HepG2 (cell line): Measurements from ENCODE around the gene PIGO. TPM values are rescaled to one million over a fixed set of nuclear protein-coding genes. Genes with fewer than 3 reads are reported as not detected.
A peak's percentile ranks its signal among the peaks of the same experiment; 100 is the strongest.

Experiments used
- ATF1 ChIP-seq: IDR thresholded peaks from 2 replicates; pipeline ENCODE4 v1.6.1; 2016; ENCODE audit warnings: mild to moderate bottlenecking, control low read depth
- CEBPG ChIP-seq: IDR thresholded peaks from 2 replicates; pipeline ENCODE4 v1.6.1; 2016
- ERF ChIP-seq: IDR thresholded peaks from 2 replicates; pipeline ENCODE4 v1.6.1; 2018; ENCODE audit warnings: missing biosample characterization, missing genetic modification reagents
- HNRNPH1 ChIP-seq: fragments of 200-400 bp; formaldehyde crosslinking; optimal IDR thresholded peaks from 2 replicates; pipeline ENCODE3; 2017; ENCODE audit warnings: mild to moderate bottlenecking, low read depth, low read length
- PAXIP1 ChIP-seq: sonication (generic); formaldehyde crosslinking; conservative IDR thresholded peaks from 2 replicates; pipeline ENCODE4 v1.4.0; 2020; ENCODE audit warnings: mild to moderate bottlenecking, missing genetic modification reagents, moderate library complexity
- ZKSCAN5 ChIP-seq: sonication (generic); formaldehyde crosslinking; IDR thresholded peaks from 2 replicates; pipeline ENCODE4 v1.5.1; 2020; ENCODE audit warnings: mild to moderate bottlenecking, missing genetic modification reagents
- ZNF333 ChIP-seq: sonication (generic); formaldehyde crosslinking; IDR thresholded peaks from 2 replicates; pipeline ENCODE4 v1.4.0; 2020; ENCODE audit warnings: mild to moderate bottlenecking, missing genetic modification reagents, borderline replicate concordance
- ZNF382 ChIP-seq: sonication (generic); formaldehyde crosslinking; IDR thresholded peaks from 2 replicates; pipeline ENCODE4 v1.5.0; 2020; ENCODE audit warnings: missing genetic modification reagents, mild to moderate bottlenecking, borderline replicate concordance
- ZNF468 ChIP-seq: sonication (generic); formaldehyde crosslinking; IDR thresholded peaks from 2 replicates; pipeline ENCODE4 v1.8.0; 2022; ENCODE audit warnings: mild to moderate bottlenecking, moderate library complexity, missing genetic modification reagents
- ZNF574 ChIP-seq: sonication (generic); formaldehyde crosslinking; IDR thresholded peaks from 2 replicates; pipeline ENCODE4 v1.4.0; 2020; ENCODE audit warnings: missing genetic modification reagents
- ZNF644 ChIP-seq: IDR thresholded peaks from 2 replicates; pipeline ENCODE4 v1.6.1; 2016; ENCODE audit warnings: low read depth
- ZNF687 ChIP-seq: sonication (generic); formaldehyde crosslinking; IDR thresholded peaks from 2 replicates; pipeline ENCODE4 v1.5.1; 2020; ENCODE audit warnings: mild to moderate bottlenecking, missing genetic modification reagents, moderate library complexity
- polyA plus RNA-seq, 8 experiments: library from polyadenylated mRNA; depleted of rRNA in 3 of 8; stranded (reverse) in 7 of 8; unstranded in 1 of 8; fragments of >200 nt; fragmentation: Illumina TruSeq in 4 of 8; extraction: Trizol in 4 of 8; gene quantifications; 2 replicates each; pipeline versions ENCODE4 v1.2.1 to v1.2.3, GENCODE V29; 2011 to 2016; ENCODE audit warnings: low read depth in 4 of 8, missing spikeins in 1 of 8, mixed read lengths in 1 of 8; ENCODE audit not compliant: insufficient read depth in 1 of 8
- total RNA-seq, 5 experiments: library from RNA; depleted of rRNA; stranded (reverse); fragments of >200 nt; fragmentation: Illumina TruSeq; extraction: Trizol; gene quantifications; 2 replicates each; pipeline ENCODE4 v1.2.3, GENCODE V29; 2016; ENCODE audit warnings: low read depth in 1 of 5
- TF ChIP-seq, protein P1 (sequence below): sonication (generic); formaldehyde crosslinking; IDR thresholded peaks from 2 replicates; pipeline ENCODE4 v1.4.0; 2020; ENCODE audit warnings: missing genetic modification reagents, borderline replicate concordance

Gene PIGO
- total and polyA plus RNA-seq, 2 of the 13 experiments (the other 11 are each of a cell fraction or from before 2014, with no cell fraction given): 20.5 to 26.2 TPM

- peak; percentile 96 for TF ChIP-seq ZNF574 (CRISPR knock-in tag)
- no peak for TF ChIP-seq CEBPG (CRISPR knock-in tag)
- no peak for TF ChIP-seq ATF1 (CRISPR knock-in tag)
- 0 out of 2 replicates have a peak, but pooled peaks have one; percentile 49 for TF ChIP-seq ZNF333 (CRISPR knock-in tag)
- peak; percentile 92 for TF ChIP-seq ZNF687 (CRISPR knock-in tag)
- peak; percentile 69; the same call in 1 of the 2 replicates for TF ChIP-seq ERF (CRISPR knock-in tag)
- TF ChIP-seq ZNF468 (CRISPR knock-in tag): peak; percentile 78; the same call in 1 of the 2 replicates
- TF ChIP-seq PAXIP1 (CRISPR knock-in tag): peak; percentile 31; the same call in 1 of the 2 replicates
- TF ChIP-seq ZKSCAN5 (CRISPR knock-in tag): no peak
- TF ChIP-seq ZNF644 (CRISPR knock-in tag): no peak
- TF ChIP-seq ZNF382 (CRISPR knock-in tag): no peak
- no peak for TF ChIP-seq HNRNPH1
- TF ChIP-seq, protein P1, sequence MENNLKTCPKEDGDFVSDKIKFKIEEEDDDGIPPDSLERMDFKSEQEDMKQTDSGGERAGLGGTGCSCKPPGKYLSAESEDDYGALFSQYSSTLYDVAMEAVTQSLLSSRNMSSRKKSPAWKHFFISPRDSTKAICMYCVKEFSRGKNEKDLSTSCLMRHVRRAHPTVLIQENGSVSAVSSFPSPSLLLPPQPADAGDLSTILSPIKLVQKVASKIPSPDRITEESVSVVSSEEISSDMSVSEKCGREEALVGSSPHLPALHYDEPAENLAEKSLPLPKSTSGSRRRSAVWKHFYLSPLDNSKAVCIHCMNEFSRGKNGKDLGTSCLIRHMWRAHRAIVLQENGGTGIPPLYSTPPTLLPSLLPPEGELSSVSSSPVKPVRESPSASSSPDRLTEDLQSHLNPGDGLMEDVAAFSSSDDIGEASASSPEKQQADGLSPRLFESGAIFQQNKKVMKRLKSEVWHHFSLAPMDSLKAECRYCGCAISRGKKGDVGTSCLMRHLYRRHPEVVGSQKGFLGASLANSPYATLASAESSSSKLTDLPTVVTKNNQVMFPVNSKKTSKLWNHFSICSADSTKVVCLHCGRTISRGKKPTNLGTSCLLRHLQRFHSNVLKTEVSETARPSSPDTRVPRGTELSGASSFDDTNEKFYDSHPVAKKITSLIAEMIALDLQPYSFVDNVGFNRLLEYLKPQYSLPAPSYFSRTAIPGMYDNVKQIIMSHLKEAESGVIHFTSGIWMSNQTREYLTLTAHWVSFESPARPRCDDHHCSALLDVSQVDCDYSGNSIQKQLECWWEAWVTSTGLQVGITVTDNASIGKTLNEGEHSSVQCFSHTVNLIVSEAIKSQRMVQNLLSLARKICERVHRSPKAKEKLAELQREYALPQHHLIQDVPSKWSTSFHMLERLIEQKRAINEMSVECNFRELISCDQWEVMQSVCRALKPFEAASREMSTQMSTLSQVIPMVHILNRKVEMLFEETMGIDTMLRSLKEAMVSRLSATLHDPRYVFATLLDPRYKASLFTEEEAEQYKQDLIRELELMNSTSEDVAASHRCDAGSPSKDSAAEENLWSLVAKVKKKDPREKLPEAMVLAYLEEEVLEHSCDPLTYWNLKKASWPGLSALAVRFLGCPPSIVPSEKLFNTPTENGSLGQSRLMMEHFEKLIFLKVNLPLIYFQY (CRISPR knock-in tag): no peak
Measured at GRCh38 chr9:35079426-35080341, 16.7 kb downstream of the PIGO start, which contains the start of gene FANCG (continued).
